GM21447 (cell line): Measurements from ENCODE around the gene SIGLEC9.

Source experiments
- ATAC-seq: cut with Tn5 transposase; IDR thresholded peaks from one replicate; pipeline ENCODE4 v1.9.1; 2021; ENCODE audit not compliant: unreplicated experiment

Gene SIGLEC9

DNA sequence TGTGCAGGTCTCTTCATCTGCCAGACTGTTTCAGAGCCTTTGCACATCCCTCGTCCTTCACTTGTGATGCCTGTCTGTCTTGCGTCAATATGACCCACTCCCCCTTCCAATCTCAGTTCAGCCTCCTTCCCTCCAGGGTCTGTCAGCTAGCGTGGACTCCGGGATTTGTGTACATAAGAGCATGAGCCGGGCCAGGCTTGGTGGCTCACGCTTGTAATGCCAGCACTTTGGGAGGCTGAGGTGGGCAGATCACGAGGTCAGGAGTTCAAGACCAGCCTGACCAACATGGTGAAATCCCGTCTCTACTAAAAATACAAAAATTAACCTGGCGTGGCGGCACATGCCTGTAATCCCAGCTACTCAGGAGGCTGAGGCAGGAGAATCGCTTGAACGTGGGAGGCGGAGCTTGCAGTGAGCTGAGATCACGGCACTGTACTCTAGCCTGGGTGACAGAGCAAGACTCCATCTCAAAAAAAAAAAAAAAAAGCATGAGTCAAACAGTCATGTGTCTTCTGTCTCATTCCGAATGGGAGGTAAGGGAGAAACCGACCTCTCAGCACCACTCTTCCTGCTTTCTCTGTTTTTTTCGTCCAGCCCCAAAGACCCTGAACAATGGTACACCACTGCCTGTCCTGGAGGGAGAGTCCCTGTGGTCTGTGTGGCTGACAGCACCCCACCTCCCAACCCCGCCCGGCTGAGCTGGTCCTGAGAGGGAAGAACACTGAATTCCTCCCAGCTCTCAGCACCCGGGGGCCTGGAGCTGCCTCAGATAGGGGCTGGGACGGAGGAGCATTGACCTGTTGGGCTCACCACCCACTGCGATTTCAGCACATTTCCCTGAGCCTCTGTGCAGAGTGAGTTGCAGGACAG lies 2.4 kb upstream of the SIGLEC9 start:
- ATAC-seq, result no peak

DNA sequence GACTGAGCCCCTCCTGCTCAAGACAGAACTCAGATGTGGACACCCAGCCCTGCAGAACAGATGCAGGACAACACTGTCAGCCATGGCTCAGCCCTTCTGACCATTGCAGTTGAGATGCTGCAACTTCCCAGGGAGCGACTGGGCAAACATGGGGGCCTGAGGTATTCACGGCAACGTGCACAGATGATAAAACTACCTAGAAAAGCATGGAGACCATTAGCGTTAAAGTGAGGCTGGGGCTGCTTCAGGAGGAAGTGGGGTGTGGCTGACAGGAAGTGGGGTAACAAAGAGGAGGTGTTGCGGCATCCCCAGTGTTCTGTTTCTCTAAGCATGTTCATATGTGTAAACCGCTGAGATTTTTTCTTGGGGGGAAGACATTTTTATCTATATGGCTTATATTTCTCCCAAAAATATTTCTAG lies 1.3 kb upstream of the SIGLEC9 start:
- ATAC-seq, result no peak

DNA sequence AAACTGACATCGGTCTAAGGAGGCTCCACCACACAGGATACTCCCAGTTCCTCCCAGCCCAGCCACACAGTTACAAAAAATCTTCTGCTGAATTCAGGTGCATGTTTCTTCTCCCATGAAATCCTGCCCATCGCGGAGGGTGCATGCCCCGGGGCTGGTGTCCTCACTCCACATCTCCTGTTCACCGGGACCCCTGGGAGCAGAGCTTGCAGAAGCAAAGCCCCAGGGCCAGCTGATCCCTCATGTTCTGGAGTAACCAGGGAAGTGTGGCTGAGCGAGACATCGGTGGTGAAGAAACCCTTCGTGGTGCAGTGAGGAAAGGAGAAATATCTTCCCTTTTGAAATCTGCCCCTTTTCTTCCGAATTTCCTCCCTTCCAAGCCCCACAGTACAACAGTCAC lies 904 bp upstream of the SIGLEC9 start:
- ATAC-seq, result no peak

DNA sequence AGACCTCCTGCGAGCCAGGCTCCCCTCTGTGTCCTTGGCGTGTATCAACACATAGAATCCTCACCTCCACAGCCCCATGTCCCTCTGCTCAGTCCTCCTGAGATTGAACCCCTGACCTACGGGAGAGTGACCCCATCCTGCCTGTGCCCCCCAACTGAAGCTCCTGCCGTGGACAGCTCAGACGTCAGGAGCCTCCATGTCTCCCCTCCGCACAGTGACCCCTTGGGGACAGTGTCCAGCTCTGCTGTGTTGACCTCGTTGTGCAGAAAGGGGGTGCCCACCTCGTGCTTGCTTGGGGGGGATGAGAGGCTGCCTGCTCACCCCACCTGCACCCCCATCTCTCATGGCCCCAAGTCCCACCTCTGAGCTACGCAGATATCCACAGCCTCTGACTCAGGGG lies 490 bp upstream of the SIGLEC9 start:
- no peak for ATAC-seq

DNA sequence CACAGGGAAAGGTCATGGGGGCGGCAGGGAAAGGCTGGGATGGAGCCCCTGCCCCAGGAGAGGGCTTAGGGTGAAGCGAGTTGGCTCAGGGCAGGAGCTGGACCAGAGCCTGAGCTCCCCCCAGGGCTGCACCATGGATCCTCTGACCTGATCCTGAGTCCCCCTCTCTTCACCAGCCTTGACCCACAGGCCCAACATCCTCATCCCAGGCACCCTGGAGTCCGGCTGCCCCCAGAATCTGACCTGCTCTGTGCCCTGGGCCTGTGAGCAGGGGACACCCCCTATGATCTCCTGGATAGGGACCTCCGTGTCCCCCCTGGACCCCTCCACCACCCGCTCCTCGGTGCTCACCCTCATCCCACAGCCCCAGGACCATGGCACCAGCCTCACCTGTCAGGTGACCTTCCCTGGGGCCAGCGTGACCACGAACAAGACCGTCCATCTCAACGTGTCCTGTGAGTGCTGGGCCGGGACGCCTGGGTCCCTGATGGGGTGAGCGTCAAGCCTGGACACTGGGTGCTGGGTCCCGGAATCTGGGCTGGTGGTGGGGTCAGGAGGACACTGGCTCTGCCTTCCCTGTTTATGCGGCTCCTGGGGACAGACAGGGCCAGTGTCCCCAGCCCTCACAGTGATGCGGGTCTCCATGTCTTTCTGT lies 842 bp downstream of the SIGLEC9 start:
- no peak for ATAC-seq

DNA sequence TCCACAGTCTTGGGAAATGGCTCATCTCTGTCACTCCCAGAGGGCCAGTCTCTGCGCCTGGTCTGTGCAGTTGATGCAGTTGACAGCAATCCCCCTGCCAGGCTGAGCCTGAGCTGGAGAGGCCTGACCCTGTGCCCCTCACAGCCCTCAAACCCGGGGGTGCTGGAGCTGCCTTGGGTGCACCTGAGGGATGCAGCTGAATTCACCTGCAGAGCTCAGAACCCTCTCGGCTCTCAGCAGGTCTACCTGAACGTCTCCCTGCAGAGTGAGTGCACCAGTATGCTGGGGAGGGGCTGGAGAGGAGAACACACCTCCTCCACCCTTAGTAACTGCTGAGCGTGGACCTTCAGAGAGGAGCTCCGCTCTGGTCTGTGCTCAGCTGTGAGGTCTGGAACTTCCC lies 2.3 kb downstream of the SIGLEC9 start:
- no peak for ATAC-seq

DNA sequence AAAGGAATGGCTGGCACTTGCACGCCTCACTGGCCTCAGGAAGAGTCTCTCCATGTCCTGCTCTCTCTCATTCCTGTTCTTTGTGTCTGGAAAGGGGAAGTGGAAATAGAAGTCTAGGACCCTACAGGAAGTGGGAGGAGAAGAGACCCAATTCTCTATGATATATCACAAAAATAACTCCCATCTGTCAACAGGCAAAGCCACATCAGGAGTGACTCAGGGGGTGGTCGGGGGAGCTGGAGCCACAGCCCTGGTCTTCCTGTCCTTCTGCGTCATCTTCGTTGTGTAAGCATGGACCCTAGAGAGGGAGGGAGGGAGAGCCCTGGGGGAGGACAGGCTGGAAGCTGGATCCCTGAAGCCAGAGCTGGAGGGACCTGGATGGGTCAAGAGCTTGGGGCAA lies 3.0 kb downstream of the SIGLEC9 start:
- ATAC-seq, result no peak

DNA sequence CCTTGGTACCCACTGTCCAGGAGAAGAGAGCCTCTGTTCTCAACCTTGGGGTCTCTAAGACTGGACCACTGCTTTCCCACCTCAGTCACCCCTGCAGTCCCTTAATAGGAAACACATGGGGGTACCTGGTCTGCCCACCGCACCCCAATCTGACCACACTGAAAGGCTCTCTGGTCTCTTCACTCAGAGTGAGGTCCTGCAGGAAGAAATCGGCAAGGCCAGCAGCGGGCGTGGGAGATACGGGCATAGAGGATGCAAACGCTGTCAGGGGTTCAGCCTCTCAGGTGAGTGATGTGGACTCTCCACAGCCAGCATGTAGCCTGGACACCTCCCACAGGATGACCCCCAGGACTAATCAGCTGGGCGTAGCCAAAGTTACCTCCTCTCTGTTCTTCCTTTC lies 3.5 kb downstream of the SIGLEC9 start:
- no peak for ATAC-seq

DNA sequence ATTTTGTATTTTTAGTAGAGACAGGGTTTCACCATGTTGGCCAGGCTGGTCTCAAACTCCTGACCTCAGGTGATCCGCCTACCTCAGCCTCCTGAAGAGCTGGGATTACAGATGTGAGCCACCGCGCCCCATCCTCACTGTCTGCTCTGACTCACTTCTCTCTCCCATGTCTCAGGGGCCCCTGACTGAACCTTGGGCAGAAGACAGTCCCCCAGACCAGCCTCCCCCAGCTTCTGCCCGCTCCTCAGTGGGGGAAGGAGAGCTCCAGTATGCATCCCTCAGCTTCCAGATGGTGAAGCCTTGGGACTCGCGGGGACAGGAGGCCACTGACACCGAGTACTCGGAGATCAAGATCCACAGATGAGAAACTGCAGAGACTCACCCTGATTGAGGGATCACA lies 5.0 kb downstream of the SIGLEC9 start:
- no peak for ATAC-seq

DNA sequence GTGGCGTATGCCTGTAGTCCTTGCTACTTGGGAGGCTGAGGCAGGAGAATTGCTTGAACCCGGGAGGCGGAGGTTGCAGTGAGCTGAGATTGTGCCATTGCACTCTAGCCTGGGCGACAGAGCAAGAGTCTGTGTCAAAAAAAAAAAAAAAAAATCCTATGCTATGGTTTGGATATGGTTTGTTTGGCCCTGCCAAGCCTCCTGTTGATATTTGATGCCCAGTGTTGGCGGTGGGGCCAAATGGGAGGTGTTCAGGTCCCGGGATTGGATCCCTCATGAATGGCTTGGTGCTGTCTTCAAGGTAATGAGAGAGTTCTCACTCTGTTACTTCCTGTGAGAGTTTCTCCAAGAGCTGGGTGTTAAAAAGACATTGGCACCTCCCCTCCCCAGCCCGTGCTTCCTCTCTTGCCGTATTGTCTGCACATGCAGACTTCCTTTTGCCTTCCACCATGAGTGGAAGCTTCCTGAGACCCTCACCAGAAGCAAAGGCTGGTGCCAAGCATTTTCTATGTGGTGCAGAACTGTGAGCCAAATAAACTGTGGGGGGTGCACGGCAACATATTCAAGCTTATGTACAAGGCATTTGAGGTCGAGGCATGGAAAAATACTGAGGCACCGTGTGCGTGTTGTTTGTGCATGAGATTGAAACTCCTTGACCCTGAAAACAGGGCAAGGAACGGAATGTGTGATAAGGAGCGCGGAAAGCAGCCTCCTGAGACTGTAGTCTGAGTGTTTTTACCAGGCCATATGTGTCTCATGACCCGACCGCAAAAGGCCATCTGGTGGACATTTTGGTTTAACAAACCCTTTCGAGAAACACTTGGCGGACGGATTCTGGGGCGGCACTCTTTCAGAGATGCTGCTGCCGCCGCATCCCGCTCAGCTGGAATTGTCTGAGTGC lies 7.3 kb downstream of the SIGLEC9 start:
- no peak for ATAC-seq

DNA sequence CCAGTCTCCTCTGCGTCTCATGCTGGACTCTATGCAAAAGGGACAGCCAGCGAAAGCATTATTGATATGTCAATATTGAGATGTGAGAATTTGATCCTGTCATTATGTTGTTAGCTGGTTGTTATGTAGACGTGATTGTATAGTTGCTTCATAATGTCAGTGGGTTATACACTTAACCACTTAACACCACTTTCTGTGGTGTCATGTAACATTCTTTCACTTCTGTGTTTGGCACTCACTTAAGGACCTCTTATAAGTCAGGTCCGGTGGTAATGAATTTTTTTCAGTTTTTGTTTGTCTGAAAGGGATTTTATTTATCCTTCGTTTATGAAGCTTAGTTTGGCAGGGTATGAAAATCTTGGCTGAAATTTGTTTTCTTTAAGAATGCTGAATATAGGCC lies 10.3 kb downstream of the SIGLEC9 start:
- no peak for ATAC-seq

DNA sequence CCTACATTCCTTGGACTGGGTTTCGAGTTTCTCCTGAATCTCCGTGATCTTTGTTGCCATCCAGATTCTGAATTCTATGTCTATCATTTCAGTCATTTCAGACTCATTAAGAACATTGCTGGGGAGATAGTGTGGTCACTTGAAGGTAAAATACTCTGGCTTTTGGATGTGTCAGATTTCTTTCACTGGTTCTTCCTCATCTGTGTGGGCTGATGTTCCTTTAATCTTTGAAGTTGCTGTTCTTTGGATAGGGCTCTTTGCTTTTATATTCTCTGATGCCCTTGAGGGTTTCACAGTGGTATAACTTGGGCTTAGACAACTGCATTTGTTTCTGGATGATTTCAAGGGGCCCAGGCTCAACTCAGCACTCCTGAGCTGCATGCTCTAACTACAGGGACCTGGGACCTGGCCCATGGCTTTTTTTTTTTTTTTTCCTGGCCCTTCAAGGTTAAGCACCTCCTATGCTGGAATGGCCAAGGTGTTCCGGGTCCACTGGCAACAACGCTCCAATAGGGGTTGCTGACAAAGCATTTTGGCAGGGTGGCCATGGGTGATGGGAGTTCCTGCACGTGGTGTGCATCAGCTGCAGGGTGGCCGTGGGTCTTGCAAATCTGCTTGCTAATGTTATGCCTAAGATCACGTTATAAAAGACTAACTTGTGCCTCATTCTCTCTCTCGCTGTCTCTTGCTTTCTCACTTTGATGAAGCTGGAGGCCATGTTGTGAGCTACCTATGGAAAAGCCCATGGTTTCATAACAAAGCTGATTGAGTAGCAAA lies 11.5 kb downstream of the SIGLEC9 start:
- ATAC-seq, result no peak

DNA sequence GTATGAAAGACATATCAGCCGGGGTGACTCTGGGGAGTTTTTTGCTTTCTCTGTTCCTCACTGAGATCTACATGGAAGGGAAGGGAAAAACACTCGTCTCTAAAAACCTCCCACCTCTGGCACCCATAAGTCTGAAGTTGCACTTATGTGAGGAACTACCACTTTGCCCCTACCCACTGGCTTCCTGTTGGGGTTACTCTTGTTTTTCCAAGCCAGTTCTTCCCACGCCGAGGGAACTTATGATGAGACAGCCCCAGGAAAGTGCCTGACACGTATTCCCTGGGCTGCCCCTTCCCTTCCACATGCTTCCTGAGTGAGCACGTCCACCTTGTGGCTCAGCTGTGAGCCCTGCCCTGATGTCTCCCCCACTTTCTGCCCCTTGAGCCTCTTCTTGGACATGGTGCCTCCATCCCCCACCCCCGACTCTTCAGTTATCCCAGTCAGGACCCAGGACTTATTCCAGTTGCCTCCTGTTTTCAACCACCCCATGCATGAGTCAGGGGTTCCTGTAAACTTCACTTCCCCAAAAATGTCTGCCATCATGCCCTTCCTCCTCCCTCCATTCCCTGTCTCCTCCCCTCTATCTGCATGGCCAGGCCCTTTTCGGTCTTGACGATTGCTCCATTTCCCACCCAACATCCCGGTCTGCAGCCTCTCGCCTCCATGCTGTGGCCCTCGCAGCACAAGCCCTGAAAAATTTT lies 12.3 kb downstream of the SIGLEC9 start:
- ATAC-seq, result no peak

DNA sequence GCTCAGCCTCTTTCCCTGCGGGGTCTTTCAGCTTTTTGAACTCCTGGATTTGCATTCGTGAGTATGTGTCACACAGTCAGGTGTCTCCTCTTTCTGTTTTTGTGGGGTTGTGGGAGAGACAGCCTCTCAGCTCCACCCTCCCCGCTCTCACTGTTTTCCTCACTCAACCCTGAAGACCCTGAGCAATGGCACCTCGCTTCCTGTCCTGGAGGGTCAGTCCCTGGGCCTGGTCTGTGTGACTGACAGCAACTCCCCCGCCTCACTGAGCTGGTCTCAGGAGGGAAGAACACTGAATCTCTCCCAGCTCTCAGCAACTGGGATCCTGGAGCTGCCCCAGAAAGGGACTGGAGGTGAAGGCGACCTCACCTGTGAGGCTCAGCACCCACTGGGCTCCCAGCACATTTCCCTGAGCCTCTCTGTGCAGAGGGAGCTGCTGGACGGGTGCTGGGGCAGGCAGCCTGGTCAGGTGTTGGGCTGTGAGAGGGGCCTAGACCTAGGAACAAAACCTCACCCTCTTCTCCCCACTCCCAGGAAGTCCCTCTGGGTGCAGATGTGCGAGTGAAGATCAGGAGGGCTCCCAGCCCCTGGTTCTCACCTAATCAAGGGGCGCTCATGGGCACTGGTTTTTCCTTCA lies 13.2 kb downstream of the SIGLEC9 start:
- no peak for ATAC-seq

DNA sequence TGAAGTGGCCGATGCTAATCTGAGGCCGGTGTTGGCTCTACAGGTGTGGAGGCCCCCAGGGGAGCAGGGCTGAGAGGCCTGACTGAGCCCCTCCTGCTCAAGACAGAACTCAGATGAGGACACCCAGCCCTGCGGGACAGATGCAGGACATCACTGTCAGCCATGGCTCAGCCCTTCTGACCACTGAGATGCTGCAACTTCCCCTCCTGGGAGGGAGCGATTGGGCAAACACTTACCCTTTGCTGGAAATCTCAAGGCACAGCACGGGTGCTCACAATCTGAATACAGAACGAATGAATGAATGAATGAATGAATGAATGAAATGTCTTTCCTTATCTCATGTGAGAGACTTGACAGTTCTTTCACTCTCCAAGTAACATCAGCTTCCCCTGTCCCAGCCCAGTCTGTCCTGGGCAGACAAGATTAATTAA lies 13.9 kb downstream of the SIGLEC9 start:
- no peak for ATAC-seq

DNA sequence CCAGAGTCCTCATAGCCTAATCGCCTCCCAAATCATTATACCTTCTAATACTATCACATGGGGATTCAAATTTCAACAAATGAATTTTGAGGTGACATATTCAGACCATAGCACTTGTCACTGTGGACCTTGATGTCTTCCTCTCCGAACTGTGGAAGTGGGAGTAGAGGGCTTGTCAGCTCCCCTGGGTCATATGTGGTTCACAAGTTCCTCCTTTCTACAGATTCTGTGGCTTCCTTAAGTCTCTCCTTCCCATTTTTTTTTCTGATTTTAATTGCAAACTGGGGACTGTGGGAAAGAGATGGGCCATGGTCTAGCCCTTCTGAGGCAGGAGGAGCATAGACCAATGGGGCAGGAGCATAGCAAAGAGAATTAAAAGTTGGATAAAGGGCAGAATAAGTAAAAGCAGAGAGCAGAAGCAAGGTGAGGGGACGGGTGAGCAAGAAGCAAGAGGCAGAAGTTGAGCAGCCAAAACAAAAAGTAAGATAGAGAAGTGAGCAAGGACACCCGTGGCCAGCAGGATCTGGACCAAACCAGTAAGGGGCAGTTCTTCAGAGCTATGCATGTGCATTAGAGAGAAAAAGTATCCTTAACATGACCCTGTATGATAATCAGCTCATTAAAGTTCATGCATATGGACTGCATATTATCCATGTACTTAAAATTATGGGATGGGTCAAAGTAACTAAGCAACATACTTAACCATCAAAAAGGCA lies 14.8 kb downstream of the SIGLEC9 start:
- ATAC-seq, result no peak

DNA sequence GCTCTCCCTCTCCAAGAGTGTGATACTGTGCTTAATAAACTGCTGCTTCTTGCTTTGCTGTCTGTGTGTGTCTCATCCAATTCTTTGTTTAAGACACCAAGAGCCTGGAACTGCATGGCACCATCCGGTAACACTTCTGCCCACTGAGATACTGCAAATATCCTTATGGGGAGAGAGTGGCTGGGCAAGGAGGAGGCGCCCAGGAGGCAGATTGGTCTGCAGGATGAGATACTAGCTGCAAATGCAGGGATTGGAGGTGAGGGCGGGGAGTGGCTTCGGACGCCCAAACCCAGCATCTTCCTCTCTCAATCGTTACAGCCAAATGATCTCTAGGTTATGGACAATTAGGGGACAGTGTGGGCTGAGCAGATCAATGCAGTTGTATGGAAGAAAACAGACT lies 15.7 kb downstream of the SIGLEC9 start:
- ATAC-seq, result no peak

DNA sequence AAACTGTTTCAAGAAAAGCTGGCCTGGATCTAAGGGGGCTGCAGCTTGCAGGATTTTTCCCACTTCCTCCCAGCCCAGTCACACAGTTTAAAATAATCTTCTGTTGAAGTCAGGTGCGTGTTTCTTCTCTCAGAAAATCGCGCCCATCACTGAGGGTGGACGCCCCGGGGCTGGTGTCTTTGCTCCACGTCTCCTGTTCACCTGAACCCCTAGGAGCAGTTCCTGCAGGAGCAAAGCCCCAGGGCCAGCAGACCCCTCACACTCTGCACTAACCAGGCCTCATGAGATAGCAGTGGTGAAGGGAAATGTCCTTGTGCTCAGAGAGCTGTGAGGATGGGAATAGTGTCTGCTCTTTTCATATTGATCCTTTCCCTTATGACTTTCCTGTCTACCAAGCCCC lies 16.5 kb downstream of the SIGLEC9 start:
- no peak for ATAC-seq

DNA sequence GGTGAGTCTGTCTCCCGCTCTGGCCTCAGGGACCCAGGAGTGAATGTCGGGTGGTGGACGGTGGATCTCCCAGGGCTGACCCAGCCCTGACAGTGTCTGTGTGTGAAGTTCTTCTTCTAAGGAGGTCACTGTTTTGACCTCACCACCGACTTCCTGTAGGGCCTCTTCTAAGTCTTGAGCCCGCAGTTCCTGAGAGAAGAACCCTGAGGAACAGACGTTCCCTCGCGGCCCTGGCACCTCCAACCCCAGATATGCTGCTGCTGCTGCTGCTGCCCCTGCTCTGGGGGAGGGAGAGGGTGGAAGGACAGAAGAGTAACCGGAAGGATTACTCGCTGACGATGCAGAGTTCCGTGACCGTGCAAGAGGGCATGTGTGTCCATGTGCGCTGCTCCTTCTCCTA lies 17.4 kb downstream of the SIGLEC9 start, which contains the start of gene SIGLEC7:
SIGLEC7 (plus strand) TSS at position 183 of the 400 bp plus-strand sequence; CDS start at position 252, 69 bp downstream.
- ATAC-seq, result no peak
